NCI-H510A treated with DMSO at 0.1 percent for 48 hours (cell line): Measurements from ENCODE around the gene OR10G7.
"Not testable (repeated sequence)": the region's sequence is repeated elsewhere in the genome, so short reads cannot be mapped to it uniquely, and the experiment has no call there.

Experiments used
- DNase-seq: peaks from one replicate; lab custom pipeline; 2025; lab: John Stamatoyannopoulos, UW

The OR10G7 gene

GRCh38 chr11:124043420-124043819 is 2.3 kb upstream of the OR10G7 start:
- no peak for DNase-seq

- DNase-seq = no peak
Observed at GRCh38 chr11:124039557-124039956, 1.6 kb downstream of the OR10G7 start.

- DNase-seq = no peak
Observed at GRCh38 chr11:124036666-124037065, 4.5 kb downstream of the OR10G7 start.

GRCh38 chr11:124026498-124026897 is 14.6 kb downstream of the OR10G7 start, which contains the start of gene OR10G8:
Gene OR10G8, plus strand, starts transcription at chr11:124026798. Its CDS starts 2,825 bp downstream, at chr11:124029623.
- DNase-seq = no peak

GRCh38 chr11:124015837-124016236 is 25.3 kb downstream of the OR10G7 start:
- DNase-seq = not testable (repeated sequence)

- no peak for DNase-seq
Observed at GRCh38 chr11:124012697-124013096, 28.4 kb downstream of the OR10G7 start, which contains the start of gene OR10G4. Gene OR10G4, plus strand, starts transcription at chr11:124012997. Its CDS starts 2,578 bp downstream, at chr11:124015575.

- no peak for DNase-seq
Observed at GRCh38 chr11:123995119-123995518, 46.0 kb downstream of the OR10G7 start, which contains the start of gene OR10G6. Gene OR10G6, minus strand, starts transcription at chr11:123995161. Its CDS starts 0 bp downstream, at chr11:123995161.
